IMR-90 (cell line): ENCODE results near the gene OOSP1. TPM values are rescaled to one million over a fixed set of nuclear protein-coding genes. Genes with fewer than 3 reads are reported as not detected.

Source experiments
- ATAC-seq: fragments of 200-7000 bp; cut with Tn5 transposase; 2 replicates; pipeline ENCODE4 v1.9.1; 2020; ENCODE audit warnings: low read depth, mild to moderate bottlenecking, moderate library complexity
- BruUV-seq: library from RNA; stranded (reverse); fragments of 400-500 nt; replicated peaks from 2 replicates; lab custom pipeline; 2021; lab: Mats Ljungman, UMichigan
- CTCF ChIA-PET: fragments of 300-600 bp; formaldehyde crosslinking; extraction: SDS; loops from one replicate; lab custom pipeline; 2021; ENCODE audit warnings: antibody characterized with exemption; lab: Yijun Ruan, JAX
- POLR2A ChIA-PET: fragments of 300-600 bp; sonication (Branson Sonifier 250); formaldehyde crosslinking; loops from one replicate; lab custom pipeline; 2022; ENCODE audit warnings: antibody characterized with exemption; ENCODE audit not compliant: unreplicated experiment; lab: Charles Lee
- DNase-seq: peaks from one replicate; pipeline ENCODE4 v3.0.0; 2013
- H2AFZ ChIP-seq: replicated peaks from 2 replicates; pipeline ENCODE3; 2013; ENCODE audit warnings: low read length, mild to moderate bottlenecking; ENCODE audit not compliant: poor library complexity
- H2AK5ac ChIP-seq: 2 replicates; pipeline ENCODE4 v1.6.1; 2013; ENCODE audit warnings: low read depth, low read length, inconsistent platforms
- H2AK9ac ChIP-seq: replicated peaks from 2 replicates; pipeline ENCODE3; 2013; ENCODE audit warnings: mild to moderate bottlenecking, low read depth, low read length, moderate library complexity; ENCODE audit not compliant: poor library complexity
- H2BK120ac ChIP-seq: 2 replicates; pipeline ENCODE4 v1.6.1; 2013; ENCODE audit warnings: low read depth, low read length, inconsistent platforms
- H2BK15ac ChIP-seq: 3 replicates; pipeline ENCODE4 v1.6.1; 2013; ENCODE audit warnings: low read depth, low read length, inconsistent platforms
- H2BK20ac ChIP-seq: 2 replicates; pipeline ENCODE4 v1.6.1; 2013; ENCODE audit warnings: low read depth, mild to moderate bottlenecking, inconsistent platforms, low read length, moderate library complexity
- H2BK5ac ChIP-seq: 2 replicates; pipeline ENCODE4 v1.6.1; 2013; ENCODE audit warnings: mild to moderate bottlenecking, low read depth, low read length, inconsistent platforms; ENCODE audit not compliant: poor library complexity, severe bottlenecking
- H3K14ac ChIP-seq: replicated peaks from 2 replicates; pipeline ENCODE4 v1.6.1; 2013; ENCODE audit warnings: low read depth, low read length, inconsistent platforms
- H3K18ac ChIP-seq: 2 replicates; pipeline ENCODE4 v1.6.1; 2013; ENCODE audit warnings: low read depth, low read length, control low read depth
- H3K23ac ChIP-seq: 2 replicates; pipeline ENCODE4 v1.6.1; 2013; ENCODE audit warnings: low read depth, low read length, inconsistent platforms
- H3K27ac ChIP-seq: 2 replicates; pipeline ENCODE4 v1.5.1; 2013; ENCODE audit warnings: mild to moderate bottlenecking, control low read depth, low read length; ENCODE audit not compliant: insufficient read depth
- H3K27me3 ChIP-seq: 2 replicates; pipeline ENCODE4 v1.6.1; 2013; ENCODE audit warnings: low read length; ENCODE audit not compliant: control insufficient read depth, insufficient read depth
- H3K36me3 ChIP-seq: 2 replicates; pipeline ENCODE4 v1.6.1; 2013; ENCODE audit warnings: low read length, mixed read lengths; ENCODE audit not compliant: control insufficient read depth, insufficient read depth
- H3K4ac ChIP-seq: 2 replicates; pipeline ENCODE4 v1.6.1; 2013; ENCODE audit warnings: low read depth, low read length, inconsistent platforms
- H3K4me1 ChIP-seq: 2 replicates; pipeline ENCODE4 v1.6.1; 2013; ENCODE audit warnings: low read length, mixed read lengths; ENCODE audit not compliant: control insufficient read depth, insufficient read depth
- H3K4me2 ChIP-seq: 2 replicates; pipeline ENCODE4 v1.6.1; 2013; ENCODE audit warnings: low read depth, mild to moderate bottlenecking, control low read depth, low read length, moderate library complexity
- H3K4me3 ChIP-seq: 2 replicates; pipeline ENCODE4 v1.5.1; 2013; ENCODE audit warnings: low read depth, mild to moderate bottlenecking, control low read depth, low read length, moderate library complexity; ENCODE audit not compliant: insufficient read depth
- H3K56ac ChIP-seq: 2 replicates; pipeline ENCODE4 v1.6.1; 2013; ENCODE audit warnings: low read length, inconsistent platforms; ENCODE audit not compliant: insufficient read depth; ENCODE audit errors: extremely low read depth
- H3K79me1 ChIP-seq, 2 experiments: 2 replicates each; pipeline ENCODE4 v1.6.1; 2013; ENCODE audit warnings: low read length in 2 of 2, inconsistent platforms in 1 of 2, low read depth in 1 of 2
- H3K9ac ChIP-seq: 2 replicates; pipeline ENCODE4 v1.6.1; 2013; ENCODE audit warnings: low read depth, low read length, control low read depth
- H3K9me1 ChIP-seq: 2 replicates; pipeline ENCODE4 v1.6.1; 2013; ENCODE audit warnings: low read length, inconsistent platforms; ENCODE audit not compliant: insufficient read depth
- H3K9me3 ChIP-seq: 2 replicates; pipeline ENCODE4 v1.6.1; 2013; ENCODE audit warnings: low read length; ENCODE audit not compliant: control insufficient read depth, insufficient read depth
- H4K20me1 ChIP-seq: 2 replicates; pipeline ENCODE4 v1.6.1; 2013; ENCODE audit warnings: low read length, inconsistent platforms; ENCODE audit not compliant: insufficient read depth
- H4K5ac ChIP-seq: 2 replicates; pipeline ENCODE4 v1.6.1; 2013; ENCODE audit warnings: mild to moderate bottlenecking, low read depth, low read length, control low read depth
- H4K8ac ChIP-seq, 2 experiments: 2 replicates each; pipeline ENCODE4 v1.6.1; 2013; ENCODE audit warnings: low read depth in 2 of 2, low read length in 2 of 2, control low read depth in 1 of 2, inconsistent platforms in 1 of 2
- H4K91ac ChIP-seq: 2 replicates; pipeline ENCODE4 v1.6.1; 2013; ENCODE audit warnings: low read depth, low read length, inconsistent platforms; ENCODE audit not compliant: insufficient read depth
- CEBPB ChIP-seq: IDR thresholded peaks from 2 replicates; pipeline ENCODE4 v1.6.1; 2012; ENCODE audit warnings: low read depth, low read length, improper control_type of control experiment
- MAFK ChIP-seq: IDR thresholded peaks from 2 replicates; pipeline ENCODE4 v1.6.1; 2012; ENCODE audit warnings: low read depth, low read length, improper control_type of control experiment
- NFE2L2 ChIP-seq: fragments of 150-350 bp; IDR thresholded peaks from 2 replicates; pipeline ENCODE4 v1.6.1; 2016; ENCODE audit warnings: low read depth, mild to moderate bottlenecking, low read length
- WGBS, 2 experiments: methylation state at CpG; one replicate each; pipeline versions ENCODE4 v1.1.5 to v1.1.7; 2013; ENCODE audit warnings: missing lambda C conversion rate in 2 of 2; ENCODE audit not compliant: insufficient read length in 1 of 2; ENCODE audit errors: extremely low coverage in 2 of 2; 5-methylcytosine and 5-hydroxymethylcytosine counted together
- dilution Hi-C: fragments of 300-500 bp; cut with HindIII; formaldehyde crosslinking; loops from one replicate; pipeline ENCODE4 v1.14.3; 2018; ENCODE audit warnings: low sequenced_read_pairs; ENCODE audit not compliant: unreplicated experiment
- in situ Hi-C: fragments of 300-500 bp; cut with MboI; formaldehyde crosslinking; loops from 3 replicates; pipeline ENCODE4 v1.14.3; 2019; ENCODE audit warnings: low sequenced_read_pairs, inconsistent platforms, mixed read lengths
- intact Hi-C: fragments of 100-400 bp; cut with micrococcal nuclease; formaldehyde crosslinking; loops from 2 replicates; pipeline ENCODE4 v1.10.0; 2022
- polyA plus RNA-seq, 3 experiments: library from polyadenylated mRNA; depleted of rRNA; stranded (reverse); fragments of >200 nt; gene quantifications; 2 replicates each; pipeline ENCODE4 v1.2.3, GENCODE V29; 2012; ENCODE audit warnings: low replicate concordance in 1 of 3
- total RNA-seq: library from RNA; depleted of rRNA; stranded (reverse); fragments of >200 nt; gene quantifications from 2 replicates; pipeline ENCODE4 v1.2.3, GENCODE V29; 2012

Gene OOSP1
- total and polyA plus RNA-seq, 2 of the 4 experiments (the other 2 are of a cell fraction): not detected

DNA sequence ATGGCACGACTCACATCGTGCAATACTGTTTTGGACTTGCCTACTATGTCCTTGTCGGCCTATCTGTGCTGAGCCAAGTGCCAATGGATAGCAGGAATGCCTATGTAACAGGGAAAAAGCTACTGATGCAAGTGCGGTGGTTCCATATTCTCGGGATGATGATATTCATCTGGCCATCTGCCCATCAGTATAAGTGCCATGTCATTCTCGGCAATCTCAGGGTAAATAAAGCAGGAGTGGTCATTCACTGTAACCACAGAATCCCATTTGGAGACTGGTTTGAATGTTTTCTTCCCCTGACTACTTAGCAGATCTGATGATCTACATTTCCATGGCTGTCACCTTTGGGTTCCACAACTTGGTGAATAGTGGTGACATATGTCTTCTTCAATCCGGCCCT is 39.6 kb upstream of the OOSP1 start:
- no peaks in the 10 kb centered on the region for H3K79me1 ChIP-seq
- no peak for ATAC-seq
- no peak overlapping the region for H4K8ac ChIP-seq
- no peak overlapping the region for H2BK15ac ChIP-seq
- no peaks in the 10 kb centered on the region for H3K27me3 ChIP-seq
- no peaks in the 10 kb centered on the region for H3K9me1 ChIP-seq
- H2AK5ac ChIP-seq: no peak overlapping the region
- H3K36me3 ChIP-seq: no peaks in the 10 kb centered on the region
- TF ChIP-seq CEBPB (no peak), MAFK (no peak), NFE2L2 (no peak)
- no peaks in the 10 kb centered on the region for H4K20me1 ChIP-seq
- no peak overlapping the region for H3K4me2 ChIP-seq
- H2AK9ac ChIP-seq: no peak overlapping the region
- no peak overlapping the region for H2BK5ac ChIP-seq
- intact Hi-C loops (no loop called here), in situ Hi-C loops (no loop called here), dilution Hi-C loops (no loop called here)
- no peak overlapping the region for H3K18ac ChIP-seq
- no peak overlapping the region for H4K5ac ChIP-seq
- H3K4me1 ChIP-seq: no peaks in the 10 kb centered on the region
- DNase-seq: no peak
- no peak overlapping the region for H4K91ac ChIP-seq
- POLR2A ChIA-PET: no interaction called here
- H3K27ac ChIP-seq: no peak overlapping the region
- BruUV-seq: no TSS peak
- H2BK20ac ChIP-seq: no peak overlapping the region
- H3K56ac ChIP-seq: no peak overlapping the region
- no peak overlapping the region for H3K23ac ChIP-seq
- 64% methylated on average over 3 of the region's 7 CpGs; no CpG with 5 or more reads in 1 of the 2 experiments for WGBS, 2 experiments
- H2AFZ ChIP-seq: no peak overlapping the region
- CTCF ChIA-PET: no interaction called here
- H3K14ac ChIP-seq: no peak overlapping the region
- H2BK120ac ChIP-seq: no peak overlapping the region
- H3K9ac ChIP-seq: no peak overlapping the region
- no peak overlapping the region for H3K4ac ChIP-seq
- no peak overlapping the region for H3K4me3 ChIP-seq
- no peaks in the 10 kb centered on the region; the same call in 1 of the 2 replicates for H3K9me3 ChIP-seq
